Activated CD4-positive, alpha-beta T cell treated with anti-CD3 and anti-CD28 coated beads for 48 hours (primary cell): ENCODE data around the gene FILIP1.
"Not testable (repeated sequence)": the region's sequence is repeated elsewhere in the genome, so short reads cannot be mapped to it uniquely, and the experiment has no call there.

Source experiments
- DNase-seq: peaks from one replicate; pipeline ENCODE4 v3.0.0-alpha.2; 2020

The FILIP1 gene

GRCh38 chr6:75415804-75416203 lies 77.8 kb downstream of the FILIP1 start:
- no peak for DNase-seq

DNA sequence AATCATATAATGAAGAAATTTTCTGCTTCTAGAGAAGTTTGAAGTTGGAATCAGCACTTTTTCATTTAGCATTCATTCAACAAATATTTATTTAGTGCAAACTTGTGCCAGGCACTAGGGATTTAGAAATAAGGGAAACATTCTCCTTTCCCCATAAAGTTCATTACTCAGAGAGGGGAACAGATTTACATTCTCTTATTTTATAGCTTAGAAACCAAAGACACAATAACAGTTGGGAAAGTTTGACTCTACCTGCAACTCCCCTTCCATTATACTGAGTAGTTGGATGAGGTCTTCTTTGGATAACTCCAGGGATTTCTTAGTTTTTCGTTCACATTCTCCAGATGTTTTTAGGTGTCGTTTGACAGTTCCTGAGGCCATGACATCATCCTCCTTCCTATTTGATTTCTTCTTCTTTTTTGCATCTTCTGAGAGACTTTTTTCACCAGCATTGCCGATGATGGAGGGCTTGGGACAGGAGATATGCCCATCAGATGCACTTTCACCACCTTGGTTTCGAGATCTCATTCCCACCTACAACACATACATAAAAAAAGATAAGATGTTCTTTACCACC lies 79.1 kb downstream of the FILIP1 start:
- DNase-seq = no peak

DNA sequence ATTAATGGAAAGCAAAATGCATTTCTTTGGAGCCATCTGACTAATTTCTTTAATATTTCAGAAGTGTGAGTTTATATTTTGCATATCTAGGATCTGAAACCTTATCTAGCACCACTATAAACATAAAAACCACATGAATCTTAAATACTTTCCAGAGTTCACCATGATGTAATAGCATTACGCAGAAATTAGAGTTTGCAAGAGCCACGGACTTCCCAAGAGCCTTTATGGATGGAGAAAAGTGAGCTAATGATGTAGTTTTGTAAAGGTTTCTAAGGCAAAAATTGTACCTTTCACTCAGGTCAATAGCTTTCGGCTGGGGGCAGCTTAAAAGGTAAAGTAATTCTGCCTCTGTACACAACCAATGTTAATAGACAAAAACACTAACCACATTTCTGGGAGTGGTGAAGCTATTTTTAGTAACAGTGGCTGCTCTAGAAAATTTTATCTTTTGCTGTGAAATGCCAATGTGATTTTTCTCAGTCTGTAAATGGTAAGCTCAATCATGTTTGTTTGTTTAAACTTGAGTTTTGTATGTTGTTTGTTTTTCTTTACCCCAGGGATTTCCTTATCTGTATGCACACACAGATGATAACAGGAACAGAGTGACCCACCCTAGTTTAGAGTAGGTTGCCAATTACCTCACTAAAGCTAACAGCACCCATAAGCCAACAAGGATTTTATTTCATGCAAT lies 80.5 kb downstream of the FILIP1 start:
- DNase-seq = no peak

- not testable (repeated sequence) for DNase-seq
These were observed 83.0 kb downstream of the FILIP1 start for GRCh38 chr6:75410564-75410963.

GRCh38 chr6:75409928-75410327 lies 83.7 kb downstream of the FILIP1 start:
- DNase-seq = no peak

DNA sequence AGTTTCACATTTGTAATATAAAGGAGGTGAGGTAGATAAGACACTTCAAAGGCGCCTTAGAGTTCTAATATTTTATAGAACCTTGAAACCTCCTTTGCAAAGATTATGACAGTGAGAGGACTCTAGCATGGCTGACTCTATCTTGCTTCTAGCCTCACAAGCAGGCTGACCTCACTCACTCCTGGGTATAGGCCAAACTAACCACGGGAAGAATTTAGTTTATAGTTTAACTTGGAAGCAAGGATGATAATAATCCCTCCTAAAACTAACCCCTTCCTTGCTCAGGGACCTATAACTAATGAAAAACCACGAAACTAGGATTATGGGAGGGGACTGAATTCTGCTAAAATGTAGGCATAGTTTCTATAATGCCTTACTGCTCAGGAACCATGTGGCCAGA lies 84.3 kb downstream of the FILIP1 start:
- DNase-seq = no peak

- DNase-seq = no peak
These were observed 90.0 kb downstream of the FILIP1 start for GRCh38 chr6:75403563-75404080.

DNA sequence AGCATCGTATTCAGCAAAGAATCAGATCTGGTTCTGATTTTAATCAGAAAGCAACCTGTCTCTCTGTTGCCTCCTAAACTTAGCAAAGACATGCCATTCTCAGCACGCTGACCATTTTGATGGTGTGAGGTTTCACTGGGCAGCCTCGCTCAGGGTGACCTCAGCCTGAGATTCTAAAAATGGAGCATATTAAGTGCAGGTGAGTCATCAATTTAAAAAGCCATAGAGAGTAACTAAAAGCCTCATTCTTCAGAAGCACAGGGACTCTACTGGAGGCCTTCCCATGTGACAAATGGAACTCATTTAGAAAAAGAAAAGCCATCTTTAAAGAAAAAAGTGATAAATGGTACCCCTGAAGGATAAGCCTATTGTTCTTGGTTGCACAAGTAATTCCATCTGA lies 91.3 kb downstream of the FILIP1 start:
- no peak for DNase-seq

DNA sequence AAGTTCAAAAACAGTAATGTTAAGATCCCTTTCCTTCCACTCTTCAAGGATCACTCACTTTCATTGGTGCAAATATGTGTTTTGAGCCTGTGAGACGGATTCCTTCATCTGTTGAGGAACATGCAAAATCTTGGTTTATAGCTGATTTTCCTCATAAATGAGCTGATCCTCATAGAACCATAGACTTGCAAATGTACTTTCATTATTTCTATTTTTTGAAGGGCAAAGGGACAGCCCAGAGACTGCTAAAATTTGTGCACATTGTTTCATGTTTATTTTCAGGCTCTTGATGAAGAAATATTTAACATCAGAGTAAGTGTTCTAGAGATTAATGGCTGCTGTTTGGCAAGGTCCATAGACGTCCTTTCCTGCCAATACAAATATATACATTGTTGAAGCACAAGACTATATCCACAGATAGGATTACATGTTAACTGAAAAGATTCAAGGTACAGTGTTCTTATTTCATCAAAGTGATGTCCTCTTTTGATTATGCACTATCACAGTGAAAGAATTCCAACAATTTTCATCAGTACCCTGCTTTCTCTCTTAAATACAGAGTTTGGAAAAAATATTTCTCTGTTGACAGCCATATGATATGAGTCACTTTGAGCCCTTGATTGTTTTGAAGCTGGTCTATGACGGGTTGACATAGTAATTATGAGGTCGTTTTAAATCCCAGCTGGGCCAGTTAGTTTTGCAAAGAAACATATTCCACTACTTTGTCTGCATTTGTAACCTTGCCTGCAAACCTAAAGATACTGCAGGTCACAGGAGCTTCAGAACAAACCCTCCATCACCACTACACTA lies 95.7 kb downstream of the FILIP1 start:
- no peak for DNase-seq

DNA sequence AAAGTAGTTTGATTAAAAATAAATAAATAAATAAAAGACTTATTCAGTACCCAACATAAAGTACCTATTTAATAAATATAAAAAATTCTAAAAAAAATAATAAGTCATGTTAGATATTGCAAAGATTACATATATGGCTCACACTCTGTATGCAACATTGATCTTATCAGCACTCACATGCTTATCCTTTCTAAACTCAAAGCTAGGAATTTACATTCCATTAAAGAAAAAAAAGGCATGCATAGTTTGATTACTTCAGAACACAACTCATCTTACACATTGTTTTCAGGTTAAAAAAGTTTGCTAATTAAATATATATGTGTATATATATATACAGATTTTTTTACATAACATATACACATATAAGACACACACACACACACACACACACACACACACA lies 96.4 kb downstream of the FILIP1 start:
- DNase-seq = no peak

- DNase-seq = no peak
These were observed 97.4 kb downstream of the FILIP1 start for GRCh38 chr6:75396005-75396800.

- no peak for DNase-seq
These were observed 99.8 kb downstream of the FILIP1 start for GRCh38 chr6:75393806-75394205.

DNA sequence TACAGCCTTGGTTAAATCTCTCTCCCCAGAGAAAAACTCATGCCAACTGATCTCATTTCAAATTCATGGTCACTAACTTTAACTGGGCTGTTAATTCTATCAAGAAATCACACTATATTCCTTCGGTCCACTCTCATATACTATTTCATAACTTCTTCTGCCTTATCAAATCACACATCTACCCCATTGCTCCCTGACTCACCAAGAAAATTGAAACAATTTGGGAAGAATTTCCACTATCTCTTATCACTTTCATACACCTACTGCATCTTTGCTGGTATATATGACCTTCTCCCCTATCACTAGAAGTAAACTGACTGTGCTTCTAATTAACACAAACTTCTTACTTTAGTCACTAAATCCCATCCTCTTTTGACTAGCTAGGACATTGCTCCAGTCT lies 102.3 kb downstream of the FILIP1 start:
- DNase-seq = no peak

DNA sequence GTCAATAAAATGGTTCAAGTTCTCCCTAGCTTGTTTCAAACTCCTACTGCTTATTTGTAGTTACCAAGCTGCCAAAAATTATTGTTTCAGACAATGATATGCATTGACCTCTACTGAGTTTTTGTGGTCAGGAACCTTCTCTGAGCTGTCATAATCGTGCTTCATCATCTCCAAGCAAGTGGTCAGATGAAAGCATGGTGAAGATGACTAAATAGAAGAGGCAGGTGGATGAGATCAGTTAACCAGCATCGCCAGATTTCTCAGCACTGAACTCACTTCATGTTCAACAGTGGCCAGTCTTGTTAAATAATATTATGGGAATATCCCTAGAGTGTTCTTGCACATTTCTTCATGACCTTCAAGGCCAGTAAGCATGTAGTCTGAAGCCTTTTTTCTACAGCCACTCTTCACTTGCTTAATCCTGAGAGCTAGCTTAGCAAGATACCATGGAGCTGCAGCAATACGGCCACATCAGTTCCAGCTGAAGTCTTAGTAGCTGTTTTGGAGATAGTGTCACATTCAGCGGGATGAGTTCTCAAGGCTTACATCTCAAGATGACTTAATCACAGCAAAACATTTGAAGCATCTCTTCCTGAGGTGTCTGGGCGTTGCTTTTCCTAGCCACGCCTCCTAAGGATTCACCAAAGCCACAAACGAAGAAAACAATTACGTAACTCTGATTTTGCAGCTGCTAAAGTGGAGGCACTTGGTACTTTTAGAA lies 107.4 kb downstream of the FILIP1 start:
- DNase-seq = no peak

DNA sequence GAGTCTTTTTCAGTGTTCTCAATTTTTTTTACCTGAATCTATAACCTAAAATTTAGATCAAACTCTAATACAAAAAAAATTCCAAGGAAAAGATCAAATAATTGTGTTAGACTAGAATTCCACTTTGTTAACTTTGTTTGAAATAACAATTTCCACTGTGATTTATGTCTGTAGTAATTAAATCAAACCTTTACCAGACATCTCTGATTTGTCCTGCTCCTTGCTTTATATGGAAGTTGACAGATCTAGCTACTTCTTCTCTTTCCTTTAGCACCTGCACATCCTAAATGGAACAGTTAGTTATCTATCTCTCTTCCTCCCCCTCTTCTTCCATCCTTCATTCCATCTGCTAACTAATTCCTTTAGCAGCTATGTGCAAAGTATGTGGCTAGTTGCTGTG lies 109.5 kb downstream of the FILIP1 start:
- no peak for DNase-seq

GRCh38 chr6:75382634-75382900 lies 111.0 kb downstream of the FILIP1 start:
- no peak for DNase-seq

GRCh38 chr6:75381877-75382633 lies 111.5 kb downstream of the FILIP1 start:
- no peak for DNase-seq

GRCh38 chr6:75379536-75379935 lies 114.1 kb downstream of the FILIP1 start:
- DNase-seq = no peak

- no peak for DNase-seq
These were observed 115.5 kb downstream of the FILIP1 start for GRCh38 chr6:75378101-75378500.

DNA sequence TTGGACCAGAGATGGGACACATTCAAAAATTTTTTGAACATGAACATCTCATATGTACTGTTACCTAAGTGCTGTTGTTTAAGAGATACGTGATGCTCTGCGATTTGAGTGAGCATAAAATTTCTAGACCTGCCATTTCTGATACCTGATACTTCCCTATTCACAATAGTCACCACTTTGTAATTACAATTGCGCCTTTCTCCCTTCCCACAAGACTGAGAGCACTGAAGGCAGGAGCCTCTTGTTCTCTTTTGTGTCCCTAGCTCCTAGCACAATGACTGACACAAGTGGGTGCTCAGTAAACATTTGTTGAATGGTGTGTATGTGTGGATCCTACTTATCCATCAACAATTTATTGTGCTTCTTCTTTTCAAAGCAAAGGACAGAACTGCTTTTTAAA lies 116.2 kb downstream of the FILIP1 start:
- DNase-seq = no peak

GRCh38 chr6:75376347-75377024 lies 117.1 kb downstream of the FILIP1 start:
- DNase-seq = no peak
